Measurements from ENCODE around the gene CLEC4F.

Gene CLEC4F

DNA sequence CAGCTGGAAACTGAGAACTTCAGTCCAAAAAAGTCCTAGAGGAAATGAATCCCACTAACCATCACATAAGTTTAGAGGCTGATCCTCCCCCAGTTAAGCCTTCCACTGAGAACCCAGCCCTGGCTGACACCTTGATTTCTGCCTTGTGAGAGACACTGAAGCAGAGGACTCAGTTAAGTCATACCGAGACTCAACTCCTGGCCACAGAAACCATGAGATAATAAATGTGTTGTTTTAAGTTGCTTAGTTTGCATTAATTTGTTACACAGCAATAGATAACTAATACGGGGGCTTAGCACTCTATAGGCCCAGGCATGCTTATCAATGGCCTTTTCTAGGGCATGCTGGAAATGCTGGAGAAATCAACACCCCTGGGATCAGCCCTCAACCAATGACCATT, 49.0 kb downstream of the CLEC4F start:
- TF ChIP-seq, protein P1, sequence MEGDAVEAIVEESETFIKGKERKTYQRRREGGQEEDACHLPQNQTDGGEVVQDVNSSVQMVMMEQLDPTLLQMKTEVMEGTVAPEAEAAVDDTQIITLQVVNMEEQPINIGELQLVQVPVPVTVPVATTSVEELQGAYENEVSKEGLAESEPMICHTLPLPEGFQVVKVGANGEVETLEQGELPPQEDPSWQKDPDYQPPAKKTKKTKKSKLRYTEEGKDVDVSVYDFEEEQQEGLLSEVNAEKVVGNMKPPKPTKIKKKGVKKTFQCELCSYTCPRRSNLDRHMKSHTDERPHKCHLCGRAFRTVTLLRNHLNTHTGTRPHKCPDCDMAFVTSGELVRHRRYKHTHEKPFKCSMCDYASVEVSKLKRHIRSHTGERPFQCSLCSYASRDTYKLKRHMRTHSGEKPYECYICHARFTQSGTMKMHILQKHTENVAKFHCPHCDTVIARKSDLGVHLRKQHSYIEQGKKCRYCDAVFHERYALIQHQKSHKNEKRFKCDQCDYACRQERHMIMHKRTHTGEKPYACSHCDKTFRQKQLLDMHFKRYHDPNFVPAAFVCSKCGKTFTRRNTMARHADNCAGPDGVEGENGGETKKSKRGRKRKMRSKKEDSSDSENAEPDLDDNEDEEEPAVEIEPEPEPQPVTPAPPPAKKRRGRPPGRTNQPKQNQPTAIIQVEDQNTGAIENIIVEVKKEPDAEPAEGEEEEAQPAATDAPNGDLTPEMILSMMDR (conservative IDR thresholded peaks at IDR 0.05; ENCODE audit: control insufficient read depth, insufficient read depth, low read depth, low read length) = no peak
- DNase-seq (ENCODE audit: low read depth) = no peak
- H3K4me3 ChIP-seq (ENCODE audit: control insufficient read depth, low read depth, low read length) = no peak overlapping the region

DNA sequence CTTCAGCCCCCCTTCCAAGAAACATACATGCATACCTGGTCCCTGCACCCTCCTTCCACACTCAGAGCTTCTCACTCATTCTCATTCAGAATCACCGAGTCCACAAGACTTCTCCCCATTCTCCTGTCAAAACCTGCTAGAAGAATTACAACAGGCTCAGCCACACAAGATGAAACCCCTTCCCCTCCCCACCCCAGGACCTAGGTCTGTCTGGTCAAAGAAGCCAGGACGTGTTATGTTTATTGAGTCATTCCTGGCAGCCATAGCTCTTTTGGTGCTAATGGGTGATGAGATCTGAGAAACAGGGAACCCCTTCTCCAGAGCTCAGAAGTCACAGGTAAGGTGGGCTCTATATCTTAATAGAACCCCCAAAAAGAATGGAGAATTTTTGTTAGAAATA, 50.9 kb downstream of the CLEC4F start:
- no peak overlapping the region for H3K4me3 ChIP-seq (ENCODE audit: control insufficient read depth, low read depth, low read length)
- TF ChIP-seq, protein P1 (conservative IDR thresholded peaks at IDR 0.05; ENCODE audit: control insufficient read depth, insufficient read depth, low read depth, low read length) = no peak

DNA sequence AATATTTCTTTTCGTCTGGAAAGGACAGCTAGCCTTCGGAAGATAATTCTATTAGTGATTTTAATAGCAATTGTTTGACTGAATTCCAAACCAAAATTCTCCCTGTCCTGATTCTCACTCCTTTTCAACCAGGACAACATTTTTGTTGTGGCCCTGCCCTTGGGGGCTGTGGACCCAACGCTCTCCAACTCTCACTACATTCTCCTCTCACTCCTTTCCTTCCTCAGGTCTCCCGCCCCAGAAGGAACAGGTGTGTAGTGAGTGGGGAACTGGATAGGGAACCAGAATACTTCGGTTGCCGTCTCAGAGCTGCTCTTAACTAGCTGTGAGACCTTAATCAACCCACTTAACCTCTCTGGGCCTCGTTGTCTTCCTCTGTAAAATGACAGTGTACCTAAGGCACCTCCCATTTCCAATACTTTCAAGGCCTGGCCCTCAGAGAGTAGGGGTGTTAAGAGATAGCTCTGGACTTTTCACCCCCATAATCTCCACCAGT, 51.8 kb downstream of the CLEC4F start:
- no peak for DNase-seq (ENCODE audit: low read depth)
- no peak overlapping the region for H3K4me3 ChIP-seq (ENCODE audit: control insufficient read depth, low read depth, low read length)
- TF ChIP-seq, protein P1 (conservative IDR thresholded peaks at IDR 0.05; ENCODE audit: control insufficient read depth, insufficient read depth, low read depth, low read length) = no peak

More for the DNA sequence above, 50.9 kb downstream of the CLEC4F start:
- no peak for DNase-seq (ENCODE audit: low read depth)

DNA sequence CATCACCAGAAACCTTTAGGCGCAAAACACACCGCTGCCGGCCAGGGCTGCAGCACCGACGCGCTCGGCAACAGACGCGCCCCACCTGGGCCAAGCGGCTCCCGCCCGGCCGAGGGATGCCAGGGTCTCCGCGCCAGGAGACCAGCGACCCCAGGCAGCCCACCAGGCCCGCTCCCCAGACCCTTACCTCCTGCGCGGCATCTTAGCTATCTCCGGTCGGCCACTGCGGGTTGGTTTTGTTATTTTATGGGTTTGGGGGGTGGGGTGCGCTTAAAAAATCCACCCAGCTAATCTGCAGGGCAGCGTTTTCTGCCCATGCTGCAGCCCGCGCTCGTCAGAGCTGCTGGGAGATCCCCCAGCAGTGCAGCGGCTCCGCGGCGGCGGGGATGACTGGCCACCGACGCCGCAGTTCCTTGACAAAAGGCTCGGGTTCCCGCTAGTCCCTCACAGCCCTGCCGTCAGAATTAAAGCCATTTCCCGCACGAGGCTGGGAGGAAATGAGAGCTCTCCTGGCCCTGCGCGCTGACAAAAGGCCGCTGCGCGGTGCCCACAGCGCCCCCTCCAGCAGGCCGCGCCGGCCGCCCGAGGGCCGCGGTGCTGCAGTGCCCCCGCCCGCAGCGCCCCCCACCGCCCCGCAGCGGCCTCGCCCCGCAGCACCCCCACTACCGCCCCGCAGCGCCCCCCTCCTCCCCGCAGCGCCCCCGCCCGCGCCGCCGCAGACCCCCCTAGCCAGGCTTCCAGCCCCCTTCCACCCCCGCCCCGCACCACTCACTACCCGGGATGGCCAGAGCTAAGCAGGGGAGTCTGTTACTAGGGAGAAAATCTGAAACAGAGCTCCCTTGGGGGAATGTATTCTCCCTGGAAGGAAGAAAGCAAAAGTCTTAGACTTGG, 52.5 kb downstream of the CLEC4F start, which contains the start of gene ADD2:
Gene ADD2, minus strand, starts transcription at position 502 of the 891 bp plus-strand sequence. CDS start 61,792 bp downstream, outside the sequence.
- peak; percentile 19 for DNase-seq (ENCODE audit: low read depth)
- H3K4me3 ChIP-seq (ENCODE audit: control insufficient read depth, low read depth, low read length) = no peak within 1 kb of the TSS
- TF ChIP-seq, protein P1 (conservative IDR thresholded peaks at IDR 0.05; ENCODE audit: control insufficient read depth, insufficient read depth, low read depth, low read length) = no peak

DNA sequence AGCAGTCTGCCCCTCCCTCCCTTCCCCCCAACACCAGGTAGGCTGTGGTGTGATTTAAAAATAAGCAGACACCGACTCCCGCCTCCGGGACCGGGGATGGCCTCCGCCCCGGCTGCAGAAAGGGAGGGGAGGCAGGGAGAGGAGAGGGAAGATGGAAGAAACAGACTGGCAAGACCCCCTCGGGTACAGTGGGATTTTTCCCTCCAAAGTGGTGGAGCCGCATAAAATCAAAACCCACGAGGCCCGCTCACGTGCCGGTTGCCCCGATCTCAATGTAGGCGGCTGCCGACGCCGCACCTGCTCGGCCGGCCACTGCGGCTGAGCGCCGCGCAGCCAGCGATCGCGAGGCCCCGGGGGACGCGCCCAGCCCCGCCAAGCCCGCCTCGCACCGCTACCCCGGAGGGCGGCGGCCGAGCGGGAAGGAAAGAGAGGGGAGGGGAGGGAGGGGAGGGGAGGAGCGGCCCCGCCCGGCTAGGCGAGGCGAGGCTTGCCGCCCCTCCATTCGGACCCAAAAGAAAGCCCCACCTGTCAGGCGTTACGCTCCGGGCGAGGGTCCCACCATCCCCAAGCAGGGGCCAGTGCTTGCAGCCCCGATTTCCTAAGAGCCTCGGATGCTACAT, 53.2 kb downstream of the CLEC4F start:
- TF ChIP-seq, protein P1 (conservative IDR thresholded peaks at IDR 0.05; ENCODE audit: control insufficient read depth, insufficient read depth, low read depth, low read length) = no peak
- no peak overlapping the region for H3K4me3 ChIP-seq (ENCODE audit: control insufficient read depth, low read depth, low read length)
- DNase-seq (ENCODE audit: low read depth) = no peak

DNA sequence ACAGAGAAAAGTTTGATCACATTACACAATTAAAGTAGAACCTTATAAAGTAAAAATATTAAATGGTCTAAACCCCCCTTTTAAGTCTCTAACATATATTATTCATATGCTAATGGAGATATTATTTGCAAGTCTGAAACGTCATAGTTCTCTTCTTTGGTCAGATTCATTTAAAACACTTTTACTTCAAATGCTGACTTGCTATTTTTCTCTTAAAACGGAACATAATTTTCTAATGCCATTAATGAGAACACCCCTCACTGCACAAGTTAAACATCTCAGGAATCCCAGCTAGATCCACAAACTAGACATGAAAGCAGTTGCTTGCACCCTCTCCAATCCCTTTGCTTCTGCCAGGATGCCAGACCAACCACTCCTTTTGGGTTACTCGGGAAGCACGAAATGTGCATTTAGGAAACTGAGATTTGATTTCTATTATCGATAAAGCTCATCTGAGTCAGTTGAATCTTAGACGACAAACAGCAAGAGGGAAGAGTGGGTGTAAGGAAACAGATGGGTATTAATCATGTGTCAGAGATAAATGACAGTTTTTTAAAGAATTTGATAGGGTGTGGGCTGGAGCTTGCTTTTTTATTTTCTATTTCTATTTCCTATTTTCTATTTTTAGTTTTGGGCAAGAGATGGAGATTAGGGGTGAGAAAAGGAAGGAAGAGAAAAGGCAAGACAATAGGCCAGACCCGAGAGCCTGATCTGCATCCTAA, 53.9 kb downstream of the CLEC4F start:
- no peak overlapping the region for H3K4me3 ChIP-seq (ENCODE audit: control insufficient read depth, low read depth, low read length)
- TF ChIP-seq, protein P1 (conservative IDR thresholded peaks at IDR 0.05; ENCODE audit: control insufficient read depth, insufficient read depth, low read depth, low read length) = no peak

More for the DNA sequence above, 53.9 kb downstream of the CLEC4F start:
- DNase-seq (ENCODE audit: low read depth) = no peak

All from fibroblast of mammary gland (primary cell).